Panc1 (cell line): ENCODE measurements around the gene OR6J1. TPM values are rescaled to one million over a fixed set of nuclear protein-coding genes. Genes with fewer than 3 reads are reported as not detected.

Experiments used
- ATAC-seq: fragments of 200-7000 bp; cut with Tn5 transposase; 2 replicates; pipeline ENCODE4 v1.9.1; 2020; ENCODE audit warnings: mild to moderate bottlenecking, moderate library complexity
- BruUV-seq: library from RNA; stranded (reverse); fragments of 400-500 nt; replicated peaks from 2 replicates; lab custom pipeline; 2021; lab: Mats Ljungman, UMichigan
- CTCF ChIA-PET: fragments of 300-600 bp; sonication (Branson Sonifier 250); formaldehyde crosslinking; loops from one replicate; lab custom pipeline; 2022; ENCODE audit warnings: antibody characterized with exemption; lab: Charles Lee
- POLR2A ChIA-PET: fragments of 300-600 bp; sonication (Branson Sonifier 250); formaldehyde crosslinking; loops from one replicate; lab custom pipeline; 2022; ENCODE audit warnings: antibody characterized with exemption; lab: Charles Lee
- DNase-seq: peaks from one replicate; pipeline ENCODE4 v3.0.0-alpha.2; 2010; ENCODE audit warnings: low read depth, low spot score
- H3K27ac ChIP-seq: 2 replicates; pipeline ENCODE4 v1.5.1; 2011; ENCODE audit warnings: mild to moderate bottlenecking, low read length, inconsistent platforms
- H3K27me3 ChIP-seq: fragments of 200-500 bp; sonication (Bioruptor generic); 2 replicates; pipeline ENCODE4 v1.6.0; 2014; ENCODE audit warnings: low read length, inconsistent platforms; ENCODE audit not compliant: control insufficient read depth, insufficient read depth
- H3K36me3 ChIP-seq: fragments of 200-500 bp; sonication (Bioruptor generic); 2 replicates; pipeline ENCODE4 v1.5.1; 2014; ENCODE audit warnings: inconsistent platforms, mild to moderate bottlenecking, low read length, moderate library complexity; ENCODE audit not compliant: control insufficient read depth, insufficient read depth
- H3K4me1 ChIP-seq: 2 replicates; pipeline ENCODE4 v1.5.1; 2011; ENCODE audit warnings: inconsistent platforms, mild to moderate bottlenecking, low read length, moderate library complexity; ENCODE audit not compliant: control insufficient read depth, insufficient read depth
- H3K4me3 ChIP-seq, 2 experiments: 2 replicates each; pipeline ENCODE4 v1.5.1; 2011 to 2012; ENCODE audit warnings: low read depth in 2 of 2, low read length in 2 of 2, mild to moderate bottlenecking in 2 of 2, inconsistent platforms in 1 of 2, moderate library complexity in 1 of 2
- H3K9me3 ChIP-seq: fragments of 200-500 bp; sonication (Bioruptor generic); 2 replicates; pipeline ENCODE4 v1.5.1; 2014; ENCODE audit warnings: low read depth, mild to moderate bottlenecking, inconsistent platforms, low read length, moderate library complexity; ENCODE audit not compliant: control insufficient read depth, insufficient read depth
- POLR2AphosphoS5 ChIP-seq: IDR thresholded peaks from 2 replicates; pipeline ENCODE4 v1.6.1; 2012; ENCODE audit warnings: mild to moderate bottlenecking, low read depth, low read length, moderate library complexity
- SIN3A ChIP-seq: IDR thresholded peaks from 2 replicates; pipeline ENCODE4 v1.6.1; 2012; ENCODE audit warnings: low read depth, mild to moderate bottlenecking, low read length, moderate library complexity, borderline replicate concordance; ENCODE audit not compliant: insufficient read depth
- TCF7L2 ChIP-seq: IDR thresholded peaks from 2 replicates; pipeline ENCODE4 v1.6.1; 2011; ENCODE audit warnings: mild to moderate bottlenecking, low read depth, low read length, inconsistent platforms
- in situ Hi-C: cut with HindIII; loops from 2 replicates; pipeline ENCODE4 v1.10.0; 2016; ENCODE audit warnings: low sequenced_read_pairs, low pct_unique_long_range_greater_than_20kb
- intact Hi-C: fragments of 100-400 bp; cut with micrococcal nuclease; formaldehyde crosslinking; loops from one replicate; pipeline ENCODE4 v1.10.0; 2022; ENCODE audit not compliant: unreplicated experiment
- total RNA-seq: library from RNA; stranded (reverse); gene quantifications from one replicate; pipeline ENCODE4 v1.2.1, GENCODE V29; 2021; ENCODE audit not compliant: unreplicated experiment
- TF ChIP-seq, protein P1 (sequence below): fragments of 450-650 bp; IDR thresholded peaks from 2 replicates; pipeline ENCODE4 v1.5.1; 2017; ENCODE audit warnings: mild to moderate bottlenecking
- TF ChIP-seq, protein P2 (sequence below), 2 experiments: IDR thresholded peaks; 2 replicates each; pipeline ENCODE4 v1.6.1; 2011 to 2012; ENCODE audit warnings: low read depth in 2 of 2, control low read depth in 1 of 2, low read length in 1 of 2, mild to moderate bottlenecking in 1 of 2, moderate library complexity in 1 of 2; ENCODE audit not compliant: insufficient read depth in 1 of 2

Gene OR6J1
- total RNA-seq, 1 experiment from 2014 or later: not detected

DNA sequence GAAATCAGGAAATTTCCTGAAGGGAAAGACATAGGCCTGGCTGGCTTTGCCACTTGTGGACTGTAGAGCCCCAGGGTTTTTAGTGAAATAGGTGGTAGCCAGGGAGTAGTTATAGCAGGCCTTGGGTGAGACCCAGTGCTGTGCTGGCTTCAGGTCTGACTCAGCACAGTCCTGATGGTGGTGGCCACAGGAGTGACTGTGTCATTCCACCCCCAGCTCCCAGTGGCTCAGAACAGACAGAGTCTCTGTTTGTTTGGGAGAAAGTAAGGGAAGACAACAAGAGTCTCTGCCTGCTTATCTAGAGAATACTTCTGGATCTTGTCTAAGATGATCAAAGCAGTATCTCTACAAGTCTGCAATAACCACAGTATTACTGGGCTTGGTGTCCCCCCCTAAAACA lies 27.5 kb upstream of the OR6J1 start:
- in situ Hi-C loops (no loop called here), intact Hi-C loops (no loop called here)
- CTCF ChIA-PET: interaction anchor here (1.1 kb wide), 1 partner anchor 101 kb away, joined by 3 read pairs; no protein-coding TSS in a partner anchor

DNA sequence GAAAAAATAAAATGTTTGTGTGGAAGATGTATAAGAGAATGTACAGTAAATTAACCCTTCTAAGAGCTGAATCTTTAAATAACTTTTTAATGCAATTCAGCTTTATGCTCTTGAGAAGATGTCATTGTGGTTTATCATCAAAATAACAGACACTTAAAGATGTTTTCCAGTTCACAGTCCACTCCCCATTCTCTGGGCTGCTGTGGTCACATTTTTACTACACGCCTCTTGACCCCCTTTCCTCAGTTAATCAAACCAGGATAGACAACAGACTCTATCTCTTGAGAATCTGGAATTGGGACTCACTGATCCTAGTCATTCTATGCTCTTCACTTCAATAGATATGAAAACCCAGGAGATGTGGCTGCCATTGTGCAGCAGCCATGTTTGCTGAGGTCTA lies 24.7 kb upstream of the OR6J1 start:
- no peak overlapping the region for H3K27ac ChIP-seq
- no peaks in the 10 kb centered on the region for H3K27me3 ChIP-seq
- no peaks in the 10 kb centered on the region for H3K9me3 ChIP-seq
- TF ChIP-seq POLR2AphosphoS5: no peak
- TF ChIP-seq, protein P1, sequence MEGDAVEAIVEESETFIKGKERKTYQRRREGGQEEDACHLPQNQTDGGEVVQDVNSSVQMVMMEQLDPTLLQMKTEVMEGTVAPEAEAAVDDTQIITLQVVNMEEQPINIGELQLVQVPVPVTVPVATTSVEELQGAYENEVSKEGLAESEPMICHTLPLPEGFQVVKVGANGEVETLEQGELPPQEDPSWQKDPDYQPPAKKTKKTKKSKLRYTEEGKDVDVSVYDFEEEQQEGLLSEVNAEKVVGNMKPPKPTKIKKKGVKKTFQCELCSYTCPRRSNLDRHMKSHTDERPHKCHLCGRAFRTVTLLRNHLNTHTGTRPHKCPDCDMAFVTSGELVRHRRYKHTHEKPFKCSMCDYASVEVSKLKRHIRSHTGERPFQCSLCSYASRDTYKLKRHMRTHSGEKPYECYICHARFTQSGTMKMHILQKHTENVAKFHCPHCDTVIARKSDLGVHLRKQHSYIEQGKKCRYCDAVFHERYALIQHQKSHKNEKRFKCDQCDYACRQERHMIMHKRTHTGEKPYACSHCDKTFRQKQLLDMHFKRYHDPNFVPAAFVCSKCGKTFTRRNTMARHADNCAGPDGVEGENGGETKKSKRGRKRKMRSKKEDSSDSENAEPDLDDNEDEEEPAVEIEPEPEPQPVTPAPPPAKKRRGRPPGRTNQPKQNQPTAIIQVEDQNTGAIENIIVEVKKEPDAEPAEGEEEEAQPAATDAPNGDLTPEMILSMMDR: no peak
- no peak for TF ChIP-seq SIN3A
- TF ChIP-seq TCF7L2: no peak
- TF ChIP-seq, protein P2, sequence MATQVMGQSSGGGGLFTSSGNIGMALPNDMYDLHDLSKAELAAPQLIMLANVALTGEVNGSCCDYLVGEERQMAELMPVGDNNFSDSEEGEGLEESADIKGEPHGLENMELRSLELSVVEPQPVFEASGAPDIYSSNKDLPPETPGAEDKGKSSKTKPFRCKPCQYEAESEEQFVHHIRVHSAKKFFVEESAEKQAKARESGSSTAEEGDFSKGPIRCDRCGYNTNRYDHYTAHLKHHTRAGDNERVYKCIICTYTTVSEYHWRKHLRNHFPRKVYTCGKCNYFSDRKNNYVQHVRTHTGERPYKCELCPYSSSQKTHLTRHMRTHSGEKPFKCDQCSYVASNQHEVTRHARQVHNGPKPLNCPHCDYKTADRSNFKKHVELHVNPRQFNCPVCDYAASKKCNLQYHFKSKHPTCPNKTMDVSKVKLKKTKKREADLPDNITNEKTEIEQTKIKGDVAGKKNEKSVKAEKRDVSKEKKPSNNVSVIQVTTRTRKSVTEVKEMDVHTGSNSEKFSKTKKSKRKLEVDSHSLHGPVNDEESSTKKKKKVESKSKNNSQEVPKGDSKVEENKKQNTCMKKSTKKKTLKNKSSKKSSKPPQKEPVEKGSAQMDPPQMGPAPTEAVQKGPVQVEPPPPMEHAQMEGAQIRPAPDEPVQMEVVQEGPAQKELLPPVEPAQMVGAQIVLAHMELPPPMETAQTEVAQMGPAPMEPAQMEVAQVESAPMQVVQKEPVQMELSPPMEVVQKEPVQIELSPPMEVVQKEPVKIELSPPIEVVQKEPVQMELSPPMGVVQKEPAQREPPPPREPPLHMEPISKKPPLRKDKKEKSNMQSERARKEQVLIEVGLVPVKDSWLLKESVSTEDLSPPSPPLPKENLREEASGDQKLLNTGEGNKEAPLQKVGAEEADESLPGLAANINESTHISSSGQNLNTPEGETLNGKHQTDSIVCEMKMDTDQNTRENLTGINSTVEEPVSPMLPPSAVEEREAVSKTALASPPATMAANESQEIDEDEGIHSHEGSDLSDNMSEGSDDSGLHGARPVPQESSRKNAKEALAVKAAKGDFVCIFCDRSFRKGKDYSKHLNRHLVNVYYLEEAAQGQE (IDR thresholded peaks at IDR 0.05; ENCODE audit: insufficient read depth in 1 of 2, low read depth in 2 of 2, low read length in 1 of 2): no peak
- in situ Hi-C loops: no loop called here
- ATAC-seq: no peak
- H3K4me3 ChIP-seq: no peak overlapping the region
- POLR2A ChIA-PET: no interaction called here
- CTCF ChIA-PET: no interaction called here
- H3K36me3 ChIP-seq: no peaks in the 10 kb centered on the region
- intact Hi-C loops: no loop called here
- no peaks in the 10 kb centered on the region for H3K4me1 ChIP-seq
- no TSS peak for BruUV-seq
- no peak for DNase-seq

More for the DNA sequence above, 27.5 kb upstream of the OR6J1 start:
- no peak overlapping the region for H3K27ac ChIP-seq
- H3K36me3 ChIP-seq: no peaks in the 10 kb centered on the region
- no peak for DNase-seq
- POLR2A ChIA-PET: no interaction called here
- no peak overlapping the region for H3K4me3 ChIP-seq
- H3K4me1 ChIP-seq: no peaks in the 10 kb centered on the region
- no TSS peak for BruUV-seq
- no peak for TF ChIP-seq SIN3A
- TF ChIP-seq, protein P2 (IDR thresholded peaks at IDR 0.05; ENCODE audit: insufficient read depth in 1 of 2, low read depth in 2 of 2, low read length in 1 of 2): no peak
- TF ChIP-seq POLR2AphosphoS5: no peak
- TF ChIP-seq, protein P1: no peak
- no peak for TF ChIP-seq TCF7L2
- no peaks in the 10 kb centered on the region for H3K9me3 ChIP-seq
- H3K27me3 ChIP-seq: no peaks in the 10 kb centered on the region
- ATAC-seq: no peak
